HG02623 (cell line): ENCODE results near the gene FOLR2.

Experiments
- ATAC-seq: cut with Tn5 transposase; IDR thresholded peaks from one replicate; pipeline ENCODE4 v1.9.1; 2021; ENCODE audit warnings: moderate library complexity; ENCODE audit not compliant: unreplicated experiment

FOLR2 gene

GRCh38 chr11:72239849-72240460 is 23.4 kb downstream of the FOLR2 start:
- ATAC-seq = no peak

GRCh38 chr11:72240461-72241290 is 24.1 kb downstream of the FOLR2 start:
- ATAC-seq = no peak

- ATAC-seq = no peak
These were observed 24.7 kb downstream of the FOLR2 start for GRCh38 chr11:72241291-72241781.

GRCh38 chr11:72242141-72242540 is 25.5 kb downstream of the FOLR2 start:
- no peak for ATAC-seq

GRCh38 chr11:72243173-72244059 is 26.8 kb downstream of the FOLR2 start:
- ATAC-seq = no peak

DNA sequence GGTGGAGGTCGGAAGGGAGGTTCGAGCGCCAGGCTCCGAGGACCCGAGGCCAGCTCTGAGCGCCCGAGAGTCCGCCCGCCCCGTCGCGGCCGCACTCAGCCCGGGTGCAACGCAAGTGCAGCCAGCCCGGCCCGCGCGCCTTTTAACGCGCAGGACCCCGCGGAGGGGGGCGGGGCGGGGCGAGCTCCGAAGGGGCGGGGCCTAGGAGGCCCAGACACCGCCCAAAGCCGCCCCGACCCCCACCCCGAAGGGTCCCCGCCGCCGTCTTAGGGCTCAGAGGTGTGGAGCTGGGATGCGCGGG is 27.4 kb downstream of the FOLR2 start, which contains the start of gene PHOX2A:
PHOX2A (minus strand) TSS at position 117 of the 301 bp plus-strand sequence. CDS start 172 bp downstream, outside the sequence.
- no peak for ATAC-seq

- ATAC-seq = no peak
These were observed 28.0 kb downstream of the FOLR2 start for GRCh38 chr11:72244361-72245262.

DNA sequence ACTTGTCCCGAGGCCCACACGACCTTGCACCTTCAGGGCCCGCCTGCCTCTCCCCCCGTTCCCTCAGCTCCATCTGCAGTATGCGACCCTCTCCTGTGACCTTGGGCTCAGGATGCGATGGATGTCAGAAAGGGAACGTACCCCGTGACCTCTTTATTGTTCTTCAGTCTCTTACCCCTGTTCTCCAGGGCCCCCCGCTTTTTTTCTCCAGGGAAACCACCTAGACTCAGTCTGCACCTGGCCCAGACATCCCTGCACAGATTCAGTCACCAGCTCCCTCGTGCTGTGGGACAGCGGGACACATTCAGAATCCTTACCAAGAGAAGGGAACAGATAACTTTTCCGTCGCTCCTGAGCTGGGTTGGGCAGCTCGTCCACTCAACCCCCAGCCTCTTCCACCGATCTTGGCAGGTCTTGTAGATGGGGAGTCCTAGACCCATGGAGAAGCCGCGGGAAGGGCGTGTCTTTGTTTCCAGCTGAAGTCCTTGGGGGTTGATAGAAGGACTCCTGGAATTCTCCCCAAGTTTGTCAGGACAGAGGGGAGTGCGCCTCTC is 28.7 kb downstream of the FOLR2 start:
- ATAC-seq = no peak

GRCh38 chr11:72247584-72247983 is 31.0 kb downstream of the FOLR2 start:
- no peak for ATAC-seq

GRCh38 chr11:72249961-72250360 is 33.4 kb downstream of the FOLR2 start:
- ATAC-seq = no peak

GRCh38 chr11:72250661-72251464 is 34.3 kb downstream of the FOLR2 start:
- ATAC-seq = no peak

GRCh38 chr11:72251614-72252013 is 35.0 kb downstream of the FOLR2 start:
- no peak for ATAC-seq

DNA sequence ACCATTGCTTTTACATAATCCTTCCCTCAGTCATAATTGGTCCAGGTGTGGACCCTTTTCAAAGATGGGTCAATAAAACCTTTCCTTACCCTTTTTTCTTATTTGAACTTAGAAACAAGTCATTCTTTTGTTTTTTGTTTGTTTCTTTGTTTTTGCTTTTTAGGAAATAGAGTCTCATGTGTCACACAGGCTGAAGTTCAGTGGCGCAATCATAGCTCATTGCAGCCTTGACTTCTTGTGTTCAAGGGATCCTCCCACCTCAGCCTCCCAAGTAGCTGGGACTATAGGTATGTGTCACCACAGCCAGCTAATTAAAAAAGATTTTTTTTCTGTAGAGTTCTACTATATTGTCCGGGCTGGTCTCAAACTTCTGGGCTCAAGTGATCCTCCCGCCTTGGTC is 36.8 kb downstream of the FOLR2 start:
- no peak for ATAC-seq

DNA sequence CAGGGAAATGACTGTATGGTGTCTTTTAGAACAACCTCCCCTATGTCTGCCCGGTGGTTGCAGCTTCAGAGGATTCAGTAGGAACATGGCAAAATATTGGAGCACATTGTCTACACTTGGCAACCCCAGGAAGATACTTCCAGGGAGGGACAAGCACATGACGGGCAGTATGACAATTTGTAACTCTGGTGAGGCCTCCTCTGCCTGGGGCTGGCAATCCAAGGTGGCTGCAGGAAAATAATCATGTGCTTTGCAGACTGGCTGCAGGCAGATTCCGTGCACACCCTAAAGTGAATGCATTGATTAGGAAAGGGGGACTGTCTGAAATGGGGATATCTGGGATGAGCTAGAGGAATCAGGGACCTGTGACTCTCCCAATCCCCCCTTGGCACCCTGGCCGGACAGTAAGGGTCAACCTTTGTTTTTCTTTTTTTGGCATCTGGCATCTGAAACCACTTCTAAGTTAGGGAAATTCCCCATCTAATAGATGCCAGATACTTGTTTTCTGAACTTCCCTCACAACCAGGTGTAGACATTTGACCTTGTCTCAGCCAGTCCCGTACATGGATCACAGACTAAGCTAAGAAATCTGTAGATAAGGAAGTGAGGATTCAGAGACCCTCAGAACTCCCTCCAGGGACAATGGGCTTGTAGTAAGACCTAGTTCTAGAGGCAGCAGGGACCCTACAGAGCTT is 37.9 kb downstream of the FOLR2 start:
- ATAC-seq = no peak

DNA sequence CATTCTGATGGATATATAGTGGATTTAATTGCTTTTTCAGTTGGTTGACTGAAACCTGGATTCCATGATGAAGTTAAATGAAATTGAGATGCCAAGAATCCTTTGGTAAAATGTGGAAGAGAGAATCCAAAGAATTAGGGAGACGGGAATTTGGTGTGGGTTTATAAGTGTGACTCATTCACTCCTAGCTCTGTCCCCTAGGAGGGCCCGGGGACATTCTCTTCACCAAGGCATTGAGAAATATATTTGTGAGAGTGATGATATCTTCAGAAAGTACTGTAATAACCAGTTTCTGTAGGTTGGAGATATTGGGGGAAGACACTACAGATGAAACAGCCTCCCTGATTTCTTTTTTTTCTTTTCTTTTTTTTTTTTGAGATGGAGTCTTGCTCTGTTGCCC is 41.0 kb downstream of the FOLR2 start:
- ATAC-seq = no peak

- ATAC-seq = no peak
These were observed 42.9 kb downstream of the FOLR2 start for GRCh38 chr11:72259490-72259889.

DNA sequence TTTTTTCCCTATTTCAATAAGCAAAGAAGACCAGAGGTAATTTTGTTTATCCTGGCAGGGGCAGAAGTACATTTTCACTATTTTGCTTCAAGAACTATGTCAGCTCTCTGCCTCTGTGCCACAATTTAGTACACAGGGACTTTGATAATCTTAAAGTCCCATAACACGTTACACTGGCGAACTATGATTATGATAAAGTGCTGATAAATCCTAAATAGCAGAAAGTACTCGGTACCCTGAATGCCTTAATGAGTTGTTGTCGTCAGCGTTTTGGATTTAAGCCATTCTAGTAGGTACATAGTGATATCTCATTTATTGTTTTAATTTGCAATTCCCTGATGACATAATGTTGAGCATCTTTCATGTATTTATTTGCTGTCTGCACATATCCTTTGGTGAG is 44.0 kb downstream of the FOLR2 start:
- no peak for ATAC-seq

GRCh38 chr11:72263361-72263760 is 46.8 kb downstream of the FOLR2 start:
- ATAC-seq = no peak

DNA sequence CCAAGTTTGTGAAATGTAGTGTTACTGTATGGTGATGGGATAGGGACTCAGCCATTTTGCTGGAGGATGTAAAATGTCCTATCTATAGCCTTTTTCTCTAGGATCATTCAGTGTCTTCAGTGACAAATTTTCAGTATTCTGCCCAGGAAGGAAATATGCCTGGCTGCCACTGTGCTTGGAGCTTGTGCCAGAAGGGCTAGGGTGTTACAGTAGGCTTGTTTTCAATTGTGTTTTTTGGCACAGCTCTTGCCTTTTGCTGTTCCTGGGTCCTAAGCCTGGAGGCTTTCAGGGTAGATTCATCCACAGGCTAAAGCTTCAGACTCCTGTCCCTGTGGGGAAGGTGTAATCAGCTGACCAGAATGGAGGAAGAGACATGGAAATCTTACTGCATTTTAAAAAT is 49.4 kb downstream of the FOLR2 start:
- ATAC-seq = no peak
